Hypothalamus (tissue), 51 donors: ENCODE results near the gene RAD51B.

Source experiments
- DNase-seq, 51 donors: peaks; one replicate each; lab custom pipeline; 2025; lab: John Stamatoyannopoulos, UW

Gene RAD51B

DNA sequence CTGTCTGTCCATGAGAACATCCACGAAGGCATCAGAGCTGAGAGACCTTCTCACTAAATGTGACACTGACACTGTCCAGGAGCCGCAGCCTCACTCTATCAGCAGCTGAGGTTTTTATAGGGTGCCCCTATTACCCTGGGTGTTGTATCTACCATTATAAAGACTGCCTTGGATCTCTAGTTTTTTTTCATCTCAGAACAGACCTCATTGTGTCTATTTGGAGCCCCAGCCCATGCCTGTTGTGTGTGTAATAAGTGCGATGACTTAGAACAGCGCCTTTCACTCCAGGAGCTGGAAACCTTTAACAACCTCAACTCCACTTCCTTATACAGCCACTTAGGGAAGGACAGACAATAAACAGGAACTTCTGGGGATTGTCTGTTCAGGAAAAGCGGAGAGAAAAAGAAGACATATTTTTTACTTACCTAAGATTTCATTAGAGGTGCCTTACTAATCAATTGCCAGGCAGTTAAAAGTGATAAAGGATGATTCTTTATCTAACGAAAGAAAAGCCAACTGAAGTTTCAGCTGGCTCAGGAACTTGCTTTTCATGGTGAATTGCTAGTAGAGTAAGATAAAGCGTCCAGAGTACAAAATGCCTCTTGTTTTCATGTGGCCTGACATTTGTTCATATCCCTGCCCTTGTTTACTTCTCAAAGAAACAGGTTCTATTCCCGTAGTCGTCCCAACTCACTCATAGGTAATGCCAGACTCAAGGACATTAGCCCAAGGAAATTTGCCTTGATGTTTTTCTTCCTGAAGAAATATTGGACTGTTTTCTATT lies 420.6 kb downstream of the RAD51B start:
- no peak for DNase-seq

DNA sequence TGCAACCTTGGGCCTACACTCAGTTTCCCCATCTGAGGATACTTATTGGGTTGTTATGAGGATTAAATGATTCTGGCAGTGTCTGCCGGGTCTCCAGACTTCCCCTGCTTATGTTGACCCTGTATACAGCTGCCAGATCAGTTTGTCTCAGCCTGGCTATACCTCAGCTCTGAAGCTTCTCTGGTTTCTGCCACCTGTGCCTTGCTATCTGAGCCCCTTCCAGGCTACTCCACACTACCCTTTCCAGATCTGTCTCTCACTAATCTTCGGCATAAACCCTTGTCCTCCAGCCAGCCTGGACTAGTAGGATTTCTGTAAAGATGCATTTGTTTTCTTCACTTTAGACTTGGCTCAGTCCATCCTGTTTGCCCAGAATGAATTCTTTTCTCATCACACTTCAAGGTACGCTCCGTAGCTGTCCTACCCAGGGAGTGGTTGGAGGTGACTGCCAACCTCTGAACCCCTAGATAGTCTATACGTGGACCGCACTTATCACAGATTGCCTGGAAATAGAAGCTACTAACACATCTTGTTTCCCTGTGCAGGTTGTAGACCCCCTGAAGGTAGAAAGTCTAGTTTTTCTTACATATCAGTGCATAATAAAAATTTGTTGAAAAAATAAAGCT lies 422.4 kb downstream of the RAD51B start:
- DNase-seq: no peak

GRCh38 chr14:68243450-68244010 lies 424.0 kb downstream of the RAD51B start:
- DNase-seq: no peak

DNA sequence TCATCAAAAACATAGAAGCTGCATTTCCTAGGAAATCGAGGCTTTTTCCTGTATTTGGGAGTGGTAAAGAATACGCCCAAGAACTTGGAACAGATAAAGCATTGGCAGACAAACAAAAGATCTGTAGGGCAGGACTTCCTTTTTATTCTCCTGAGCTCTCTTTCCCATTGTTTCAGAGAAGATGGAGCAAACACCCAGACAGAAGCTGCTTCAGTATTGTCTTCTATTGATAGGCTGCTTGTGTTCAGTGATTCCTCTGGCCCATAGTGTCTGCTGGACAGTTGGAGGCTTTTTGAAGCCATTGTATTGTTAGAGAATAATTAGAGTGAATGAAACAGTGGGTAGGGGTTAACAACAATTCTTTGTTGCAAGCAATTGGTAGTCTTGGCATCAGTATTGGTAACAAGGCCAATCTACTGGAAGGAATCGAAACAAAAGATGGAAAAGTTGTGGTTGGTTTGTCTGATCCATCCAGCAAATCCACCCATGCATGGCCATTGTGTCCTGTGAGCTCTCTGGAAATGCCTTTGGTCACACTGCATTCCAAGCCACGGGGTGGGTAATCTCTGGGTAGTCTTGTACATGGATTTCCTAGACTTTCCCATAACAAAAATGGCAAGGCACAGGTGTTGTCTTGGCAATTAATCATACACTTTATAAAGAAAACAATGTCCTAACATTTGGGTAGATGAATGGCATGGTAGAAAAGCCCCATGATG lies 424.8 kb downstream of the RAD51B start:
- no peak for DNase-seq

DNA sequence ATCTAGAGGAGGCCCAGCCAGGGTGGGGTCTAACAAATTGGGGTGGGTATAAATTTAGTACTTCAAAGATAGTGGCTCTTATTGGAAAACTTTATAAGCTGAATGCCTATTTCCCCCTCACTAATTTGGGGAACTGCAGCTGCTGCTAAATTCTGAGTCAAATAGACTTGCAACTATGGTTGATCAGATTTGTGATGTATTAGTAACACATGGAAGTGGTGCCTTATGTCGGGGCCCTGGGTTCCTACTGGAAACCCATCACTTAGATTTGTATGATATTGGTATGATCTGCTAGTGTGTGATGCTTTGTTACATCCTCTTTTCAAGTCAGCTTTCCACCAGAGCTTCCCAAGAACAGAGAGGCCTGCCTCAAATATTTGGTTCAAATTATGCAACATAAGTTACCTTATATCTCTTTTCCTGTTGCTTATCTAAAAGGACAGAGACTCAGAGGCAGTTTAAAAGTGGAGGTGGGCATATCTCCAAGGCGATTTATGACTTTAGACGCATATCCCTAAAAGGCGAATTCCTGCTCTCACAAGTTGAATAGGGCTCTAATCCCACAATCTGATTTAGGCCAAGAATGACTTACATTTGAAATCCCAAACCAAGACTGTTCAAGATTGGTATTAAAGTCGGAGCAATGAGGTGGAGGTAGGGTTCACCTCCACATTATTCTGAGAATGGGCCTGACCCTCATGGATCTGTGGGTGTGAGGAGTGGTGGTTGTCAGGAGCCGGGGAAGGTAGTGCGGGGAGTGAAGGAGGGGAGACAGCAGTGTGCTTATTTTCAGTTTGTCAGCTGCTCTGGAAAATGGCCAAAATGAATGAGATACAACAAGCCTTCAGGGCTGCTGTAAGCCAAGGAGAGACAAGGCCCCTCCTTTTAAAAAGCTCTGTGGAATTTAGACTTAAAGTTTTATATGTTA lies 425.8 kb downstream of the RAD51B start:
- DNase-seq: no peak

DNA sequence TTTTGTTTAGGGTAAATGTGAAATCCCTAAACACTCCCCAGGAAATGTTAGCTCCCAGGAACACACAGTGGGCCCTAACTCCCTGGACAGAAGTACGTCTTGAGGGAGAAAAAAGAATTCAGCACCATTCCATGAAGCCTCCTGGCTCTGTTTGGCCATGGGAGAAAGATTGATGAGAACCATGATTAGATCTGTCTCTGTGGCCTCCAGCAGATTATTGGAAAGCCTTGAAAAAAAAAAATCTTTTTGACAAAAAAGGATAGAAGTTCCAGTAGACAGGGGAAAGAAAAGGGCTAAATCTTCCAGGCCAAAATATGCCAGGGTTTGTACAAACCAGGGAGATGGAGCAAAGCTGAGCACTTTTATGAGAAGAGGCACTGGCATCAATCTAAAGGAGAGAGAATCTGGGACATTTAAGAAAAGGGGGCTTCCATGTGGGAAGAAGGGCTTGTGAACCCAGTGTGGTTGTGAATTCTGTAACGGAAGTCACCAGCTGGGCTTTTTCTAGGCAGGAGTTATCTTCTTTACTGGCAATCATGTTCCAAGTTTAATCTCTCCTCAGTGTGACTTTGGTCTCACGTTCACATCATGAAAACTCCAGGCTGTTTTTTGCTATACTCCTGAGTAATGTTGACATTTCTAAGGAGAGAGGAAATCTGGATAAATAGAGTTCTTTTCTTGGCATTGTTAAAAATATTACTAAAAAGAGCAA lies 426.7 kb downstream of the RAD51B start:
- no peak for DNase-seq

DNA sequence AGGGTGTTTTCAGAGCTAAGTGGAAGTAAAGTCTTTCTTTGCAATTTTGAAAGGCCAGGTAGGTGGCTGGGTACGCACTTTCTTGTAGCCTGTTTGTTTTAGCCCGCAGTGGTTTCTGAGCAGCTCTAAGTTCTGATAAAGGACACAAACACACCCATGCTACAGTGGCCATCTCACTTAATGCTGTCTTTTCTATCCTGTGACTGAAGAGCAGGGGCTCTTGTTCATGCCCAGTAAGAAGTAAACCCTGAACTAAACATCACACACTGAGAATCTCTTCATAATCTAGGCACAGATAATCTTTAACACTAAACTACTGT lies 427.2 kb downstream of the RAD51B start:
- DNase-seq: no peak

- no peak for DNase-seq
Observed at GRCh38 chr14:68247274-68247673, 427.7 kb downstream of the RAD51B start.

- no peak for DNase-seq
Observed at GRCh38 chr14:68247676-68248268, 428.2 kb downstream of the RAD51B start.

DNA sequence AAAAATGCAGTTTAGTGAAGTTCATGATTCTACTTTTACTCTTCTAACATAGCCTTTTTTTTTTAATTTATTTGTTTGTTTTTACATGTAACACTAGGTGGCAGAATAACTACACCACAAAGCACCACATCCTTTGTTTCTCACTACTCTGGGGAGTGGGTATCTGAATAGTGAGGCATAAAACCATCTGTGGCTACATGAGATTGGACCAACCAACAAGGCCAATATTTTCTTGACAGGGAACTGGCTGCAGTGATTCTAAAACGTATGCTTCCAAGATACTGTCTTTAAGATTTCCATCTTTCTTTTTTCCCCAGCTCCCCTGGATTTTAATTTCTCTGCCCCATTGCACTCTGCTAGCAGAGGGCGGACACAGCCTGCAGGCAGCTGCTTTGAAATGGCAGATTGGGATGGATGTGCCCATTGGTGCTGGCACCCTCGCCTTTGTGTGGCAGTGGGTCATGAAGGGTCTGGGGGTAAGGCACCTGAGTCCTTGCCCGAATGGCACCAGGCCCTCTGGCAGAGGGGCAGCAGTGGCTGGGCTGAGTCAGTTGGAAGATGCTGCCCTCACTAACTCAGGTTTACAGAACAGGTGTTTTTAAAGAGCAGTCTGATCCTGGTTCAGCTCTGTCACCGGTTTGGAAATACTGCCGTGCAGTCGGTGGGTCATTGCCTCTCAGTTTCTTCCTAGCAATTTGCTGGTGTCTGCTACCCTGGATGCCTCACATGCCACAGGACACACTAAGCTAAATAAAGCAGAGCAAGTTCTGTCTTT lies 429.1 kb downstream of the RAD51B start:
- DNase-seq: peak in 8 of 51 donors; percentile 2 to 51 (median 14)

DNA sequence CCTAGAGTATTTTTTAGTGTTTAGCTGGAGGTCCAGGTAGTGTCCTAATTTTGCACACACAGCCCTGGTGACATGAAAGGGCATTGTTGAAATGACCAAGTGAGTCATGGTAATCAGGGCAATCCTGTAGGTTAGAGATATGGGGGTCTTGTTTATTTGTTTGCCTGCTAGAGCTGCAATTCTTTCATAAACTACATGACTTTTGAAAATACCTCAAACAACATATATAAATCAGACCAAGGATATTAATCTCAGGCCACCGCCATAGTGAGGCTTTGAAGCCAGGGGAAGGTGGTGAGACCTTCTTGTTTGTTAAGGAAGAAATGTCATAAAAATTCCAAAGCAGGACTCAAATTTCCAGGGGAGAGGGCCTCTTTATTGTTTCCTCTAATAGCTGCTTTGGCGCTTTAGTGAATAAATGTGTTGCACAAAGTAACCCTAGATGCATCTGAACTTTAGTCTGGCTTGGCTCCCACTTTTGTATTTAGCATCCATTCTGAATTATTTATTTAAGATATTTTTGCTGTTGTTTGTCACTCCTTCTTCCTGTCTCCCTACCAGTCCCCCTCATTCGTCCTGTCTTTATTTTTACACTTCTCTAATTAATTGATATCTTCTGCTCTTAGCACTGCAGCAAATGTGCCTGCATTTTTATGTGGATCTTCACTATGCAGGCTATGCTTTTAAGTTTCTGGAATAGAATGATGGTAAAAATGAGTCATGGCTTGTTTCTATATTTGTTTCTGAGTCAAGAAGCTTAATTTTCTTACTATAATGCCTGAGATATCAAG lies 430.3 kb downstream of the RAD51B start:
- no peak for DNase-seq

DNA sequence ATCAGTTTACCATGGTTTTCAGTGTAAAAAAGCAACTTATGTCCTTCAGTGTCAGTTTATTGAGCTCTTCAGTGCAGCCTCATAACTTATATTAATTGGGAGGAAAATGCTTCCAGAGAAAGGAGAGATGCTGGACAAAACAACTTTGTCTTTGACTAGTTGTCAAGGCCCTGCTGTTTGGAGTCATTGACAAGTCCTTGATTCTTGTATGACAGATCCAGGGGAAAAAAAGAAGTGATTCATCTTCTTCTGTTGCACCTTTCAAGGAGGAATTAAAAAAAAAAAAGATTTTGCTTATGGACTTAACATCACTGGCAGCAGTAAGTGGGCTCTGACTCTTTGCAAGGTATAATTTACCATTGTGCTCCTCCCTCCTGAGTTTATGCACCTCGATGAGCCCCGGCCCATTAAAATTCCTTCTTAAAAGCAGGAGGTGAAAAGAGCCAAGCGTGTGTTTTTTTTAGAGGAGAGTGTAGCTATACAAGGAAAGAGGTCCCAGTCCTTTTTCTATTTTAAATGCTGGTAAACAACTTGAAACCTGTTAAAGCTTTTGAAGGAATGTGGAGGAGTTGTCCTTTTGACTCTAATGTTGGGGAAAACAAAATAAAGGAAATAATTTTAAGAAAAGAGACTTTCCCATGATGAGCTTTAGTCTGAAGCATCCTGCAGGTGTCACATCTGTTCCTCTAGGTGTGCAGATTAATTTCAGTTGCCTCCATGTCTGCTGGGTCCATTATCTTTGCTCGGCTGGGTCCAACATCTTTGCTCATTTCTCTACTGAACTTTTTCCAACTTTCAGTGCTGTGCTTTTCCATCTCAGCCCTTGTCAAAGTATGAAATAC lies 431.6 kb downstream of the RAD51B start:
- DNase-seq: no peak

DNA sequence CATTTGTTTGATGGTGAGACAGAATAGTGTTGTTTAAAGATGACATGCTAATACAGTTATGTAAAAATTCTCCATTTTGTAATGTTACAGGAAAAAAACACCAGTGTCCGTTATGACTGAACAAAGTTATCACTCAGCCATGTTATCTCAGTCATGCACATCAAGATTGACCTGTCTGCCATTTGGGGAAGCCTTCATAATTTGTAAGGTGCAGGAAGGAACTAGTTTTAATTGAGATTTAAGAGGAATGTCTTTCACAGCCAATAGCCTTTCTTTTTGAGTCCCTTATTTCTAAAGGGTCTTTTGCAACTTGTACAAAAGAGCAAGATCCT lies 432.2 kb downstream of the RAD51B start:
- DNase-seq: no peak

DNA sequence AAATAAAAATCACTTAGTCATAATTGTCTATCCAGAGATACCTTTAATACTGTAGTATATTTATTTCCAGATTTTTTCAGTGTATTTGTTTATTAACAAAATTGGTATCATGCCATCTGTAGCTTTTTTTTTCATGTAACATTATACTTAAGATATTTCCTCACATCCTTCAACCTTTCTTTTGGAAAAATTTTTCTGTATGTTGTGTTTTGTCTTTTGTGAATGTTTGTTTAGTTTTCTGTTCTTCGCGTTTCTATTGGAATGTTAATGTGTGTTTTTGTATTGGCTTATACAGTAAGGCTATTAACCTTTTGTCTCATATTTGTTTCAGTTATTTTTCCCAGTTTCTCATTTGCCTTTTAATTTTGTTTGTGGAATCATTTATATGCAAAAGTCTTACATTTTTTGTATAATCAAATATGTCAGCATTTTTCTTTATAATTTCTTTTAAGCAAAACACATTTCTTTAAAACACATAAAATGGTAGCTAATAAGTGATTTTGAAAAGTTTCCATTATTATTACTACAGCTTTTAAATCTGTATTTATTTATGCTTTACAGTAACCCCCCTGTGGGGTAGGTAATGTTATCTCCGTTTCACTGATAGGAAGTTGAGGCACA lies 433.7 kb downstream of the RAD51B start:
- no peak for DNase-seq

DNA sequence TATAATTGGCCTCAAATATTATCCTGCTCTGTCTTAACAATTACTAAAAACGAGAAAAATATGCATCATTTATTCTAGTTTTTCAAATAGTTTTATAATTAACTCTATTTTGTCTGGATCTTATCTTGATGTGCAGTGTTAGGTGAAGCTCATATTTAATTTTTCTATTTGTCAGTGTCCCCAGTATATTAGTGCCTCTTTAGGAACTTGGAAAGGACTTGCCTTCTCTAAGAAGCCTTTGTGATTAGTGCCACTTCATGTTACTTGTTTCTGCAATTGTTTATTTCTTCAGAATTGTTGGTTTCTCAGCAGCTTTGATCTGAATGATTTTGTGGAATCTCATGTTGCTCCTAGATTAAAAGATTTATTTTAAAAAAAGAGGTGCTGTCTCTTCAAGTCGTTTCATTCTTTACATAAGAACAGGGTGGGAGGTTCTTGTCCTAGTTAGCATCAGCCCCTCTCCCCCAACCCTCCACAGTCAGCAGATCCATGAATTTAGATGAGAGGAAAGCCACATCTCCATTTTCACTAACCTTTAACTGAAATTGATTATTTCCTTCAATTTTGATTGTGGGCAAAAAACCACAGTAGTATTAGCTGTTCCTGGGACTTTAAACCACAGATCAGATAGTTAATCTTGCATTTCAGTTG lies 434.4 kb downstream of the RAD51B start:
- no peak for DNase-seq
